ENCODE data around the gene TAS2R50. TPM values are rescaled to one million over a fixed set of nuclear protein-coding genes. Genes with fewer than 3 reads are reported as not detected.
"Not testable (repeated sequence)": the region's sequence is repeated elsewhere in the genome, so short reads cannot be mapped to it uniquely, and the experiment has no call there.

TAS2R50 gene, protein sequence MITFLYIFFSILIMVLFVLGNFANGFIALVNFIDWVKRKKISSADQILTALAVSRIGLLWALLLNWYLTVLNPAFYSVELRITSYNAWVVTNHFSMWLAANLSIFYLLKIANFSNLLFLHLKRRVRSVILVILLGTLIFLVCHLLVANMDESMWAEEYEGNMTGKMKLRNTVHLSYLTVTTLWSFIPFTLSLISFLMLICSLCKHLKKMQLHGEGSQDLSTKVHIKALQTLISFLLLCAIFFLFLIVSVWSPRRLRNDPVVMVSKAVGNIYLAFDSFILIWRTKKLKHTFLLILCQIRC
- total RNA-seq: under 1 TPM in 1 of 2 experiments, not detected in 1; 0.36 TPM

DNA sequence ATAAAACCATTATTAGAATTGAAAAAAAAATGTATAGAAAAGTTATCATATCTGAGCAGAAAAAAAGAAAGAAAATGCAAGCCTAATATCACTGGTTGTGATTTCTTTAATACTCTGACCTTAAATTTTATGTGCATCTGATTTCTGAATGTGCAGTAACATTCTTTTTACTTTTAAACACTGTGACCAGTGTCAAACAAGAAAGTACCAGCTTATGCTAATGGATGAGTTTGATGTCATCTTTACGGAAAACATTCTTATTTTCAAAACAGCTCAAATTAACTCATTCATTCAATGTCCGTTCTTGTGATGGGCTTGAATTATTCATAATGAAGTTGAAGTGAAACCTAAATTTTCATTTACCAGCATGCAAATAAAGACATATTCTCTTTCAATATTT, at the start of gene TAS2R50:
TSS of gene TAS2R50 (minus strand) at position 101 of the 400 bp plus-strand sequence. CDS start at position 49, 52 bp downstream.
- CTCF ChIA-PET: no interaction called here
- H3K27me3 Mint-ChIP-seq (ENCODE audit: low read depth): peaks cover 2% of the 10 kb centered on the region
- intact Hi-C loops (cut with micrococcal nuclease): no loop called here
- no peak within 1 kb of the TSS for H3K27ac Mint-ChIP-seq
- peaks cover 9% of the 10 kb centered on the region for H3K36me3 Mint-ChIP-seq (ENCODE audit: low read depth)
- no peak within 1 kb of the TSS for H3K4me3 Mint-ChIP-seq
- peaks cover 22% of the 10 kb centered on the region for H3K4me1 Mint-ChIP-seq (ENCODE audit: low read depth)
- DNase-seq: no peak
- peaks cover 3% of the 10 kb centered on the region for H3K9me3 Mint-ChIP-seq

DNA sequence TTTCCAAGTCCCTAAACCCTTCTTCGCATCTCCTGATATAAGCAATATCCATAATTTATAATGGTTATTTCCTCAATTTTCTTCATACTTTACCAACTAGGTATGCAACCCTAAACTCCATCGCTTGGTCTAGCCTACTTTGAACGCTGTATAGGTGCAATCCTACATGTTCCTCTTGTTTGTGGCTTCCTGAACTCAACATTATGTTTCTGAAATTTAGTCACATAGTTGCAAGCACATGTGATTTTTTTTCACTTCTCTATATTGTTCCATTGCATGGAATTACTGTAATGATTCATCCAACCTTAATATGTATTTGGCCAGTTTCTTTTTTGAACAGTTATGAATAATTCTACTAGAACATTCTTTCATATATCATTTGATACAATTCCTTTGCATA, 47.2 kb upstream of the TAS2R50 start:
- CTCF ChIA-PET; H3K27me3 Mint-ChIP-seq (ENCODE audit: low read depth); DNase-seq; H3K4me3 Mint-ChIP-seq; H3K27ac Mint-ChIP-seq; H3K9me3 Mint-ChIP-seq; intact Hi-C loops (cut with micrococcal nuclease); H3K4me1 Mint-ChIP-seq (ENCODE audit: low read depth): not testable (repeated sequence)
- peaks cover 22% of the 10 kb centered on the region for H3K36me3 Mint-ChIP-seq (ENCODE audit: low read depth)

DNA sequence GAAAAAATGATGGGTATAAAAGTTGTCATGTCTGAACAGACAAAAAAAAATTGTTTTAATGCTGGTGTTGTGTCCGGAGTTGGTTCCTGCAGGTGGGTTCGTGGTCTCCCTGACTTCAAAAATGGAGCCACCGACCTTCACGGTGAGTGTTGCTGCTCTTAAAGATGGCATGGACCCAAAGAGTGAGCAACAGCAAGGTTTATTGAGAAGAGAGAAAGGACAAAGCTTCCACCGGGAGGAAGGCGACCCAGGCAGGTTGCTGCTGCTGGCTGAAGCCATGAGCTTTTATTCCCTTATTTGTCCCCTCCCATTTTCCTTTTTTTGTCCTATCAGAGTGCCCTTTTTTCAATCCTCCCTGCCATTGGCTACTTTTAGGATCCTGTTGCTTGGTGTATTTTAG, 44.6 kb upstream of the TAS2R50 start, which contains the start of gene TAS2R31:
TSS of gene TAS2R31 (minus strand) at position 101 of the 400 bp plus-strand sequence. CDS start at position 29, 72 bp downstream.
- CTCF ChIA-PET: no interaction called here
- Mint-ChIP-seq H3K9me3 (no peaks in the 10 kb centered on the region), H3K4me1 (ENCODE audit: low read depth) (no peaks in the 10 kb centered on the region), H3K27ac (no peak within 1 kb of the TSS), H3K36me3 (ENCODE audit: low read depth) (peaks cover 30% of the 10 kb centered on the region), H3K27me3 (ENCODE audit: low read depth) (no peaks in the 10 kb centered on the region), H3K4me3 (no peak within 1 kb of the TSS)
- no peak for DNase-seq
- intact Hi-C loops (cut with micrococcal nuclease): no loop called here

DNA sequence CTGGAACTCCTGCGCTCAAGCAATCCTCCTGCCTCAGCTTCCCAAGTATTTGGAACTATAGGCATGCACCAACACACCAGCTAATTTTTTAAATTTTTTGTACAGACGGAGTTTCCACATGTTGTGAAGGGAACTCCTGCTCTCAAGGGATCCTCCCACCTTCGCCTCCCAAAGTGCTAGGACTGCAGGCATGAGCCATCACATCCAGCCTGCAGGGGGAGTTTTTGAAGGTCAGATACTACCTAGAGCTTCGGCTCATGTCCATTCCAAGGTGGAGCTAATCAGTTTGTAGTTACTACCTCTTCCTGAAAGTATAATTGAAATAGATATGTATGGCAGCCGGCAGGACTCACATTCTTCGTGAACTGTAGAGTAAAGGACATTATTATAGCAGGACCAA, 39.4 kb upstream of the TAS2R50 start:
- no peak overlapping the region for H3K4me3 Mint-ChIP-seq
- CTCF ChIA-PET: interaction anchor here (0.9 kb wide), 1 partner anchor 38 kb away, joined by 3 read pairs; no protein-coding TSS in a partner anchor
- DNase-seq: no peak
- intact Hi-C loops (cut with micrococcal nuclease): no loop called here
- H3K27me3 Mint-ChIP-seq (ENCODE audit: low read depth): no peaks in the 10 kb centered on the region
- no peaks in the 10 kb centered on the region for H3K4me1 Mint-ChIP-seq (ENCODE audit: low read depth)
- H3K27ac Mint-ChIP-seq: no peak overlapping the region
- H3K36me3 Mint-ChIP-seq (ENCODE audit: low read depth): peaks cover 33% of the 10 kb centered on the region
- H3K9me3 Mint-ChIP-seq: peaks cover 10% of the 10 kb centered on the region

DNA sequence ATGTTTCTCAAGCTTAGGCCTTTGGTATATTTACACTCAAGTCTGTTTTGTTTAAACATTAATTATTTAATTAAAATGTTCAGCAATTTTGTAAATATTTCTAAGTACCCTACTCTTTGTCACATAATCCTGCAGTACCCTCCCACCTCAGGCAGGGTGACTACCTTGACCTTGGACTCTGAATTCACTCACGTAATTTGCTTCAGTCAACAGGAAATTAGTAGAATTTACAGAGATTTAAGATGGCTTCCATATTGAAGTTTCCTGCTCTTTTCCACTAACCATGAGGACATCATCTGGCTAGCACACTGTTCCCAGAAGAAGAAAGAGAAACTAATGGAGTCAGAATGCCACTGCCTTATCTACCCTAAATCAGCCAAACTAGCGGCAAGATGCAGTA, 36.7 kb upstream of the TAS2R50 start:
- CTCF ChIA-PET: no interaction called here
- Mint-ChIP-seq H3K4me3 (no peak overlapping the region), H3K4me1 (ENCODE audit: low read depth) (no peaks in the 10 kb centered on the region), H3K27ac (no peak overlapping the region), H3K9me3 (peaks cover 10% of the 10 kb centered on the region), H3K36me3 (ENCODE audit: low read depth) (peaks cover 26% of the 10 kb centered on the region), H3K27me3 (ENCODE audit: low read depth) (no peaks in the 10 kb centered on the region)
- intact Hi-C loops (cut with micrococcal nuclease): no loop called here
- no peak for DNase-seq

DNA sequence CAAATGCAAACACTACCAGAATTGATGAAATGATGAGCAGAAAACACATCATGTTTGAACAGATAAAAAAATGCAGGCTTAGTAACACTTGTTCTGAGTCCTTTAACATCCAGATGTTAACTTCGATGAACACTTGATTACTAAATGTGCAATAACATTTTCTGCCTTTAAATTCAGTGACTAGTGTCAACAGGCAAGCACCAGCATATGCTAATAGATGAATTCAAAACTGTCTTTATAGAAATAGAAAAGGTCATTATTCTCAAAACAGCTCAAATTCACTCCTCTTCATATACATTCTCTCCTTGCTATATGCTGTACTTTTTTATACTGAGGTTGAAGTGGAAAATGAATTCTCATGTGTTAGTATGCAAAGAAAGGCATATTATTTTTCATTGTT, 35.8 kb upstream of the TAS2R50 start, which contains the start of gene TAS2R19:
TSS of gene TAS2R19 (minus strand) at position 101 of the 400 bp plus-strand sequence. CDS start at position 52, 49 bp downstream.
- Mint-ChIP-seq H3K27ac (no peak within 1 kb of the TSS), H3K4me1 (ENCODE audit: low read depth) (no peaks in the 10 kb centered on the region), H3K9me3 (peaks cover 10% of the 10 kb centered on the region), H3K36me3 (ENCODE audit: low read depth) (peaks cover 19% of the 10 kb centered on the region), H3K27me3 (ENCODE audit: low read depth) (no peaks in the 10 kb centered on the region), H3K4me3 (no peak within 1 kb of the TSS)
- intact Hi-C loops (cut with micrococcal nuclease): no loop called here
- DNase-seq: no peak
- CTCF ChIA-PET: no interaction called here

DNA sequence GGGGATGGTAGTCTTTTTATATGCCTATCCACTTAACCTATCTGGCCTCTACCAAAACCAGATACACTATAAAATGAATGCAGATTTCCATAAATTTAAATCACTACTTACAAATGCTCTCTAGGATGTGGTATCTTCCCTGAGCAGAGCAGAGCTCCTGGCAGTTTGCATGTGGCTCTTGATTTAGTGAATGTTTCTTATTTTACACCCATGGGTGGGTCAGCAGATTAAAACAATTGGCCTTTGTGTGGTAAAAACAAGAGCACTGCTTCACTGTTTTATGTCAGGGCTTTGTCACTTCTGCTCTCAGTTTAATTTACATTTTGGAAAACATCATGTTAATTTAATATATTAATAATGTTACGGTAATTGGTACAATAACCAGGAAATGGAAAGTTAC, 30.2 kb upstream of the TAS2R50 start:
- Mint-ChIP-seq H3K4me1 (ENCODE audit: low read depth) (no peaks in the 10 kb centered on the region), H3K27ac (no peak overlapping the region), H3K4me3 (no peak overlapping the region), H3K9me3 (no peaks in the 10 kb centered on the region), H3K27me3 (ENCODE audit: low read depth) (no peaks in the 10 kb centered on the region), H3K36me3 (ENCODE audit: low read depth) (peaks cover 3% of the 10 kb centered on the region)
- DNase-seq: no peak
- CTCF ChIA-PET: no interaction called here
- intact Hi-C loops (cut with micrococcal nuclease): no loop called here

DNA sequence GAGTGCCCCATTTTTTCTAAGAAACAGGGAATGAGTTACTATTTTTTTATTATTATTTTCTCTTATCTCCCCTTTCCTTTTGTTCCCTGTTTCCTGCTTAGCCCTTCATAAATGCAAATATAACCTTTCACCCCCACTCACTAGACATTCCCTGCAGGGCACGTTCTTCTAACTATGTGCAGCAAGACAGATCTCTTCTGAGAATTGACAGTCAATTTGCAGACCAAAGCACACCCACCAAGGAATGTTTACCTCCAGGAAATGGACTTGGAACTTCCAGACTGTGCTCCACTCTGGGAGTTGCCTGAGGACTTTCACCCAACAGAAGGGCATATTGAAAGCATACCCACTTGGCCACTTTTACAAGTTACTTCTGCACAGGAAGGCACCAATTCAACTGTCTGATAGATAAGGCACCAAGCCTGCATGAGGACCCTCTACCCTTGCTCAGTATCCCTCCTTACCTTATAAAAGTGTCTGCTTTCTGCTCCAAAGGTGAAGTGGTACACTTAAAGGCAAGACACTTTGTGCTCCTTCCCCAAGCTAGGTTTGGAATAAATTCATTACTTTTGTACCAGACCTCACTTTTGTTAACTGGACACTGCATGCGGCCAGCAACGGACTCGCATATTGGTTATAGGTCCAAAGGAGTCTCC, 29.2 kb upstream of the TAS2R50 start:
- Mint-ChIP-seq H3K9me3 (no peaks in the 10 kb centered on the region), H3K4me3 (no peak overlapping the region), H3K27me3 (ENCODE audit: low read depth) (no peaks in the 10 kb centered on the region), H3K36me3 (ENCODE audit: low read depth) (peaks cover 2% of the 10 kb centered on the region), H3K27ac (no peak overlapping the region), H3K4me1 (ENCODE audit: low read depth) (no peaks in the 10 kb centered on the region)
- CTCF ChIA-PET: no interaction called here
- intact Hi-C loops (cut with micrococcal nuclease): loop anchor here (1.0 kb wide), 1 partner anchor 54 kb away; no protein-coding TSS in a partner anchor
- DNase-seq: no peak

DNA sequence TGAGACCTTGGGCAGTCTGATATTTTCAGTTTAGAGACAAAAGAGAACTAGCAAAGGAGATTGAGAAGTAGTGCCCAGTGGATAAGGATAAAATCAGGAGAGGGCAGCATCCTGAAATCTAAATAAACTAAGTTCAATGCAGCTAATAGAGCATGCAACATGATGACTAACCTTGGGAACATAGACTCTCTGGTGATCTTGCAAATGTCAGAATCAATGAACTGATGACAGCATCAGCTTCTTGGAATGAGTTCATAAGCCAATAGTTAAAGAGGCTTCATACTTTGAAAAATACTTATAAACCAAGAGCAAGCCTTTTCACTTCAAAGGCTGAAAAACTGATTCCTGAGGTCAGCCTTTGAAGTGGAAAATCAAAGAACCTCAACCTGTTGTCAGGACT, 27.5 kb upstream of the TAS2R50 start:
- Mint-ChIP-seq H3K27me3 (ENCODE audit: low read depth) (no peaks in the 10 kb centered on the region), H3K27ac (no peak overlapping the region), H3K4me3 (no peak overlapping the region), H3K9me3 (no peaks in the 10 kb centered on the region), H3K4me1 (ENCODE audit: low read depth) (no peaks in the 10 kb centered on the region), H3K36me3 (ENCODE audit: low read depth) (peaks cover 2% of the 10 kb centered on the region)
- CTCF ChIA-PET: no interaction called here
- intact Hi-C loops (cut with micrococcal nuclease): no loop called here
- DNase-seq: no peak

DNA sequence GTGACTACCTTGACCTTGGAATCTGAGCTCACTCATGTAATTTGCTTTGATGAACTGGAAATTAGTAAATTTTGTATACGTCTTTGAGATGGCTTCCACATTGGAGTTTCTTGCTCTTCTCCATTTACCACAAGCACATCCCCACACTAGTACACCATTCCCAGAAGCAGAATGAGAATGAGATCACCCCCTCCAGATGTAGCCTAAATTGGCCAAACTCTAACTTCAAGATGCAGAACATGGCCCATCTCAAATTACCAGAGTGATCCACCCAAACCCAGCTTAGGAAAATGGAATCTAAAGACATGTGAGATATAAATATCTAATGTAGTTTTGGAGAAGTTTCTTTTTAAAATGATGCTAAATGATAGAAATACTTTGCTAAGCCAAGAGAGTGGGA, 20.9 kb upstream of the TAS2R50 start:
- CTCF ChIA-PET: no interaction called here
- no peaks in the 10 kb centered on the region for H3K4me1 Mint-ChIP-seq (ENCODE audit: low read depth)
- no peak overlapping the region for H3K27ac Mint-ChIP-seq
- no peak overlapping the region for H3K4me3 Mint-ChIP-seq
- intact Hi-C loops (cut with micrococcal nuclease): no loop called here
- H3K27me3 Mint-ChIP-seq (ENCODE audit: low read depth): no peaks in the 10 kb centered on the region
- DNase-seq: no peak
- peaks cover 9% of the 10 kb centered on the region for H3K36me3 Mint-ChIP-seq (ENCODE audit: low read depth)
- H3K9me3 Mint-ChIP-seq: no peaks in the 10 kb centered on the region

DNA sequence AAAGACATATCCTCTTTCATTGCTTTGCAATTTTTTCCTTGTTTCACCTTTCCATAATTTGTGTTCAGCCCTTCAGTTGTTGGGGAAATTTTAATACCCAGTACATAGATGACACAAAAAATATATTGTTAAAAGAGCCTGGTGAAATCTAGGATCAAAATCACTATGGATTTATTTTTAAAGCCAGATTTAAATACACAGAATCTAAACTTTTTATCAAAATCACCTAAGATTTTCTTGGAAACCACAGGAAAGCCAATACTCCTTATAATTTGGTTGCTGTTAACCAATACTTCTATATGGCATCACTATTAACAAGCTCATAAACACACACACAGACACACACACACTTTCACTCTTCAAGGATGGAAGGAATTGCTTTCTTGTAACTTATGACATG, 11.5 kb upstream of the TAS2R50 start, which contains the start of gene TAS2R20:
TSS of gene TAS2R20 (minus strand) at position 101 of the 400 bp plus-strand sequence. CDS start 429 bp downstream, outside the sequence.
- DNase-seq: no peak
- Mint-ChIP-seq H3K36me3 (ENCODE audit: low read depth) (peaks cover 6% of the 10 kb centered on the region), H3K27ac (no peak within 1 kb of the TSS), H3K9me3 (no peaks in the 10 kb centered on the region), H3K4me1 (ENCODE audit: low read depth) (no peaks in the 10 kb centered on the region), H3K27me3 (ENCODE audit: low read depth) (no peaks in the 10 kb centered on the region), H3K4me3 (no peak within 1 kb of the TSS)
- CTCF ChIA-PET: interaction anchor here (0.6 to 1.1 kb wide), 2 partner anchors 139 to 177 kb away, joined by 3 to 4 read pairs; no protein-coding TSS in a partner anchor
- intact Hi-C loops (cut with micrococcal nuclease): no loop called here

DNA sequence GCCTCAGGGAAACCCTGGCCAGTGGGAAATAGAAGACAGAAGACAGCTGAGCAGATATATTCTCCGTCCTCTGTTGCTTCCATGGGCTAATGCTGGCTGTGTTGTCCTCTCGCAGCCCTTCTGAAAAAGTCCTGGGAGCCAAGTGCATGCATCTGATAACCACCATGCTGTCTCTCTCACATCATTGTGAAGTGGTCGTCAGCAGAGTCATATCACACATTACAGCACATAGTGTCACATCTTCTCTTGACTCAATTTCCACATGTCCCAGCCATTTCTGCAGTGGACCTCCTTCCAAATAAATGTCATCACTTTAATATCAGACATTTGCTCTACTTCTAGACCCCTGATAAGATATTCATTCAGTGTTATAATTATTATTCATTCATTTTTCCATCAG, 7.6 kb upstream of the TAS2R50 start:
- Mint-ChIP-seq H3K36me3 (ENCODE audit: low read depth) (peaks cover 15% of the 10 kb centered on the region), H3K9me3 (peaks cover 3% of the 10 kb centered on the region), H3K4me3 (no peak overlapping the region), H3K4me1 (ENCODE audit: low read depth) (no peaks in the 10 kb centered on the region), H3K27ac (no peak overlapping the region), H3K27me3 (ENCODE audit: low read depth) (no peaks in the 10 kb centered on the region)
- intact Hi-C loops (cut with micrococcal nuclease): no loop called here
- CTCF ChIA-PET: no interaction called here
- DNase-seq: no peak

DNA sequence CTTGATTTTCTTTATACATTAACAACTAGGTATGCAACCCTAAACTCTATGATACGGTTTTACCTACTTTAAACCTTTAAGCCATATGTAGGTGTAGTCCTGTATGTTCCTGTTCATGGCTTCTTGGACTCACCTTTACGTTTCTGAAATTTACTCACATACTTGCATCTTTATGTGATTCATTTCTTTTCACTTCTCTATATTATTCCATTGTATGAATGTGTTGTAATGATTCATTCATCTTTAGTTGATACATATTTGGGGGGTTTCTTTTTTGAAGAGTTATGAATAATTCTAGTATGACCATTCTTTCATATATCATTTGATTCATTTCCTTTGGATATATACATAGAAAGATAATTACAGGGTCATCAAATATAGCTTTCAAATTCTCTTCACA, 2.4 kb upstream of the TAS2R50 start:
- CTCF ChIA-PET: no interaction called here
- no peak for DNase-seq
- H3K4me1 Mint-ChIP-seq (ENCODE audit: low read depth): peaks cover 8% of the 10 kb centered on the region
- H3K4me3 Mint-ChIP-seq: no peak overlapping the region
- intact Hi-C loops (cut with micrococcal nuclease): no loop called here
- peaks cover 2% of the 10 kb centered on the region for H3K27me3 Mint-ChIP-seq (ENCODE audit: low read depth)
- H3K36me3 Mint-ChIP-seq (ENCODE audit: low read depth): peaks cover 10% of the 10 kb centered on the region
- no peak overlapping the region for H3K27ac Mint-ChIP-seq
- peaks cover 3% of the 10 kb centered on the region for H3K9me3 Mint-ChIP-seq
